K562 (cell line): Measurements from ENCODE around the gene ITGA6.

Experiments used
- CEBPB ChIP-seq: fragments of 450-650 bp; IDR thresholded peaks from 2 replicates; pipeline ENCODE4 v1.6.1; 2016; ENCODE audit warnings: missing genetic modification characterization, missing compliant biosample characterization
- CEBPG ChIP-seq, 3 experiments: fragments of 200-800 bp in 1 of 3; sonication (Bioruptor generic) in 1 of 3; sonication (generic) in 1 of 3; formaldehyde crosslinking in 1 of 3; IDR thresholded peaks in 2 of 3; conservative IDR thresholded peaks in 1 of 3; 2 replicates each; pipeline versions ENCODE4 v1.6.1 to v1.8.0; 2016 to 2022; ENCODE audit warnings: missing compliant biosample characterization in 2 of 3, missing genetic modification characterization in 2 of 3, mild to moderate bottlenecking in 1 of 3, missing genetic modification reagents in 1 of 3
- HOXB6 ChIP-seq: fragments of 250-450 bp; sonication (Bioruptor Pico); IDR thresholded peaks from 2 replicates; pipeline ENCODE4 v1.5.1; 2022; ENCODE audit warnings: mild to moderate bottlenecking, borderline replicate concordance
- JUN ChIP-seq, 2 experiments: sonication (generic) in 1 of 2; formaldehyde crosslinking in 1 of 2; IDR thresholded peaks; 2 replicates each; pipeline versions ENCODE4 v1.6.1 to v1.8.0; 2012 to 2022; ENCODE audit warnings: borderline replicate concordance in 2 of 2, mild to moderate bottlenecking in 2 of 2, improper control_type of control experiment in 1 of 2, low read depth in 1 of 2, low read length in 1 of 2, missing genetic modification reagents in 1 of 2
- KAT8 ChIP-seq: fragments of 450-650 bp; IDR thresholded peaks from 2 replicates; pipeline ENCODE4 v1.6.1; 2016; ENCODE audit warnings: low read depth, mild to moderate bottlenecking
- NFIX ChIP-seq: fragments of 250-450 bp; sonication (Bioruptor Pico); IDR thresholded peaks from 2 replicates; pipeline ENCODE4 v1.4.0; 2020; ENCODE audit warnings: low read depth, mild to moderate bottlenecking, moderate library complexity
- POLR2AphosphoS5 ChIP-seq: IDR thresholded peaks from 2 replicates; pipeline ENCODE4 v1.6.1; 2011; ENCODE audit warnings: mild to moderate bottlenecking, low read depth, low read length, moderate library complexity; ENCODE audit not compliant: control insufficient read depth, insufficient read depth
- ZFX ChIP-seq: sonication (generic); formaldehyde crosslinking; IDR thresholded peaks from 2 replicates; pipeline ENCODE4 v1.8.0; 2022; ENCODE audit warnings: mild to moderate bottlenecking, missing genetic modification reagents, moderate library complexity
- ZNF175 ChIP-seq: fragments of 200-800 bp; sonication (Bioruptor generic); IDR thresholded peaks from 2 replicates; pipeline ENCODE4 v1.6.1; 2016; ENCODE audit warnings: low read depth, mild to moderate bottlenecking, missing genetic modification characterization, missing compliant biosample characterization
- TF ChIP-seq, protein P1 (sequence below): sonication (generic); formaldehyde crosslinking; IDR thresholded peaks from 2 replicates; pipeline ENCODE4 v1.8.1; 2023; ENCODE audit warnings: mild to moderate bottlenecking, missing genetic modification reagents
- TF ChIP-seq, protein P2 (sequence below), 2 experiments: fragments of 450-650 bp; formaldehyde crosslinking in 1 of 2; IDR thresholded peaks; 2 replicates each; pipeline versions ENCODE4 v1.4.0 to v1.6.1; 2014 to 2020; ENCODE audit warnings: mild to moderate bottlenecking in 2 of 2, borderline replicate concordance in 1 of 2, low read depth in 1 of 2
- TF ChIP-seq, protein P3 (sequence below), 3 experiments: IDR thresholded peaks in 2 of 3; conservative IDR thresholded peaks in 1 of 3; 2 replicates each; pipeline ENCODE4 v1.5.1; 2011 to 2012; ENCODE audit warnings: low read length in 3 of 3, mild to moderate bottlenecking in 3 of 3, control low read depth in 2 of 3, improper control_type of control experiment in 1 of 3, inconsistent platforms in 1 of 3, low read depth in 1 of 3, mixed read lengths in 1 of 3, moderate library complexity in 1 of 3; ENCODE audit not compliant: insufficient read depth in 2 of 3

DNA sequence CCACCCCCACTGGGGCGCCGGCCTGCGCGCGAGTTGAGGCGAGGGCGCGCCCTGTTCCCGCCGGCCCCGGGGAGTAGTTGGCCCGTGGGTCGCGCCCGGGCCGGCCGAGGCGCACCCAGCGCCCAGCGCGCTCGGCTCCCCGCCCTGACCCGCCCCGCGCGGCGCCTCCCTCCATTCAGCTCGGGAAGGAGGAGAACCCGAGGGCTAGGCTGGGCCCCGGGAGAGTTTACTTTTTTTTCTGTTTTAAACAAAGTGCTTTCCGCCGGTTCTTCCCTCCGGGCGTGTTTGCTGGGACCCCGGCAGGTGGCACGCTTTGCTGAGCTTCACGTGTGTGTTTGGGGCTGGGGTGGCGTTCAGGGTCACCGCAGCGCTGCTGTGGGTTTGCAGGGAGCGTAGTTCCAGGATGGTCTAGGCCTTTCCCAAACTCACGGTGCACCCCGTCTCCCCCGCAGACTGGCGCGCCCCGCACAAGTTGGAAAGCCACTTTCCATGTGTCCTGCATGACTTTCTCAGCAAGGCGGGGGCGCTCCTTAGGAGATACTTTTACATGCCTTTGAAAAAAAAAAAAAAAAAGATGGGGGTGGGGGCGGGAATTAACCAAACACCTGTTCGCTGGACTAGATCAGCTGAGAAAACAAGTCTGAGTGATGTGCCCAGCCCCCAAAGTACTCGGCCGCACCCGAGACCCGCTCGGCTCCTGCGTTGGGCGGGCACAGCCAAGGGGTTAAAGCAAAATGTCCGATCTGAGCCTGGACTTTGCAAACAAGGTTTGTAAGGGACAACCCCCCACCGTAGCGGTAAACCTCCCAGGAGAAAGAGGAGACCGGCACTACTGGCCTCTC lies 825 bp downstream of the ITGA6 start:
- TF ChIP-seq KAT8 (no peak), JUN (IDR thresholded peaks at IDR 0.05; ENCODE audit: borderline replicate concordance, low read depth, low read length) (no peak), JUN (CRISPR knock-in tag; IDR thresholded peaks at IDR 0.05; ENCODE audit: borderline replicate concordance) (no peak), NFIX (no peak), HOXB6 (CRISPR knock-in tag) (no peak), CEBPG (CRISPR knock-in tag; IDR thresholded peaks at IDR 0.05) (no peak), CEBPG (tag; conservative IDR thresholded peaks at IDR 0.05 in 1 of 2, IDR thresholded peaks at IDR 0.05 in 1 of 2) (no peak), ZNF175 (no peak), CEBPB (tag) (no peak), POLR2AphosphoS5 (no peak), ZFX (CRISPR knock-in tag) (no peak)
- TF ChIP-seq, protein P1, sequence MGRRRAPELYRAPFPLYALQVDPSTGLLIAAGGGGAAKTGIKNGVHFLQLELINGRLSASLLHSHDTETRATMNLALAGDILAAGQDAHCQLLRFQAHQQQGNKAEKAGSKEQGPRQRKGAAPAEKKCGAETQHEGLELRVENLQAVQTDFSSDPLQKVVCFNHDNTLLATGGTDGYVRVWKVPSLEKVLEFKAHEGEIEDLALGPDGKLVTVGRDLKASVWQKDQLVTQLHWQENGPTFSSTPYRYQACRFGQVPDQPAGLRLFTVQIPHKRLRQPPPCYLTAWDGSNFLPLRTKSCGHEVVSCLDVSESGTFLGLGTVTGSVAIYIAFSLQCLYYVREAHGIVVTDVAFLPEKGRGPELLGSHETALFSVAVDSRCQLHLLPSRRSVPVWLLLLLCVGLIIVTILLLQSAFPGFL (CRISPR knock-in tag) = no peak
- TF ChIP-seq, protein P2, sequence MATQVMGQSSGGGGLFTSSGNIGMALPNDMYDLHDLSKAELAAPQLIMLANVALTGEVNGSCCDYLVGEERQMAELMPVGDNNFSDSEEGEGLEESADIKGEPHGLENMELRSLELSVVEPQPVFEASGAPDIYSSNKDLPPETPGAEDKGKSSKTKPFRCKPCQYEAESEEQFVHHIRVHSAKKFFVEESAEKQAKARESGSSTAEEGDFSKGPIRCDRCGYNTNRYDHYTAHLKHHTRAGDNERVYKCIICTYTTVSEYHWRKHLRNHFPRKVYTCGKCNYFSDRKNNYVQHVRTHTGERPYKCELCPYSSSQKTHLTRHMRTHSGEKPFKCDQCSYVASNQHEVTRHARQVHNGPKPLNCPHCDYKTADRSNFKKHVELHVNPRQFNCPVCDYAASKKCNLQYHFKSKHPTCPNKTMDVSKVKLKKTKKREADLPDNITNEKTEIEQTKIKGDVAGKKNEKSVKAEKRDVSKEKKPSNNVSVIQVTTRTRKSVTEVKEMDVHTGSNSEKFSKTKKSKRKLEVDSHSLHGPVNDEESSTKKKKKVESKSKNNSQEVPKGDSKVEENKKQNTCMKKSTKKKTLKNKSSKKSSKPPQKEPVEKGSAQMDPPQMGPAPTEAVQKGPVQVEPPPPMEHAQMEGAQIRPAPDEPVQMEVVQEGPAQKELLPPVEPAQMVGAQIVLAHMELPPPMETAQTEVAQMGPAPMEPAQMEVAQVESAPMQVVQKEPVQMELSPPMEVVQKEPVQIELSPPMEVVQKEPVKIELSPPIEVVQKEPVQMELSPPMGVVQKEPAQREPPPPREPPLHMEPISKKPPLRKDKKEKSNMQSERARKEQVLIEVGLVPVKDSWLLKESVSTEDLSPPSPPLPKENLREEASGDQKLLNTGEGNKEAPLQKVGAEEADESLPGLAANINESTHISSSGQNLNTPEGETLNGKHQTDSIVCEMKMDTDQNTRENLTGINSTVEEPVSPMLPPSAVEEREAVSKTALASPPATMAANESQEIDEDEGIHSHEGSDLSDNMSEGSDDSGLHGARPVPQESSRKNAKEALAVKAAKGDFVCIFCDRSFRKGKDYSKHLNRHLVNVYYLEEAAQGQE (IDR thresholded peaks at IDR 0.05; ENCODE audit: borderline replicate concordance) = no peak
- TF ChIP-seq, protein P2 (CRISPR knock-in tag; IDR thresholded peaks at IDR 0.05; ENCODE audit: low read depth) = no peak
- TF ChIP-seq, protein P3, sequence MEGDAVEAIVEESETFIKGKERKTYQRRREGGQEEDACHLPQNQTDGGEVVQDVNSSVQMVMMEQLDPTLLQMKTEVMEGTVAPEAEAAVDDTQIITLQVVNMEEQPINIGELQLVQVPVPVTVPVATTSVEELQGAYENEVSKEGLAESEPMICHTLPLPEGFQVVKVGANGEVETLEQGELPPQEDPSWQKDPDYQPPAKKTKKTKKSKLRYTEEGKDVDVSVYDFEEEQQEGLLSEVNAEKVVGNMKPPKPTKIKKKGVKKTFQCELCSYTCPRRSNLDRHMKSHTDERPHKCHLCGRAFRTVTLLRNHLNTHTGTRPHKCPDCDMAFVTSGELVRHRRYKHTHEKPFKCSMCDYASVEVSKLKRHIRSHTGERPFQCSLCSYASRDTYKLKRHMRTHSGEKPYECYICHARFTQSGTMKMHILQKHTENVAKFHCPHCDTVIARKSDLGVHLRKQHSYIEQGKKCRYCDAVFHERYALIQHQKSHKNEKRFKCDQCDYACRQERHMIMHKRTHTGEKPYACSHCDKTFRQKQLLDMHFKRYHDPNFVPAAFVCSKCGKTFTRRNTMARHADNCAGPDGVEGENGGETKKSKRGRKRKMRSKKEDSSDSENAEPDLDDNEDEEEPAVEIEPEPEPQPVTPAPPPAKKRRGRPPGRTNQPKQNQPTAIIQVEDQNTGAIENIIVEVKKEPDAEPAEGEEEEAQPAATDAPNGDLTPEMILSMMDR (IDR thresholded peaks at IDR 0.05 in 2 of 3, conservative IDR thresholded peaks at IDR 0.05 in 1 of 3; ENCODE audit: insufficient read depth in 2 of 3, low read depth in 1 of 3, low read length in 3 of 3) = no peak
